HG02885 (cell line): Measurements from ENCODE around the gene SEMA4D.

Experiments used
- ATAC-seq: cut with Tn5 transposase; IDR thresholded peaks from one replicate; pipeline ENCODE4 v1.9.1; 2021; ENCODE audit warnings: mild to moderate bottlenecking; ENCODE audit not compliant: unreplicated experiment, poor library complexity

Gene SEMA4D

DNA sequence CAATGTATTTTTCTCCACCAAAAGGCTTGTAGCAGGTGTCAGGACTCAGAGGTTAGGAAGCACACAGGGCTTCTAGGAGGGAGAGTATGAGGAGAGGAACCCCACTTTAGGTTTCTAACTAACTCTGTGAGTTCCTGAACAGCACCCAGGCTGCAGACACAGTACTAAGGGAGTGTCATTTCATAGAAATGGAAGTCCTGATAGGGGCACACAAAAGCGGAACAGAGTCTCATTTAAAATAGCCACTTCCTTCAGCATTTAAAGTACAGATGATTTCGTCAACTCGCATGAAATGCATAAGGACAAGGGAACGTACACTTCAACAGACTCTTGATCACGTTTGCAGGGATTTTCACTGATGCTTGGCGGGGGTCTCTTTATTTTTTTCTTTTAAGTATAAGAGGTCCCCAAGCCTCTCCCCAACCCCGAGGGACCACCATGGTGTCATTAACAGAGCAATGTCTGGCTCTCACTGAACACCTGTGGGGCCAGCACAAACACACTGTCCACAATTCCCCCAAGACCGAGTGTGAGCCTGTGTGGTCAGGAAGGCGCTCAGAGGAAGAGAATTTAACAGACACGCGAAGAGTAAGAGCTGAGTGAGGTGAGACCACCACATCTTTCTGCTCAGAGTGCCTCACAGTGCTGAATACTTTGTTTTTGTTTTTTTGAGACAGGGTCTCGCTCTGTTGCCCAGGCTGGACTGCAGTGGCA lies 97.4 kb downstream of the SEMA4D start:
- peak; percentile 82 for ATAC-seq

DNA sequence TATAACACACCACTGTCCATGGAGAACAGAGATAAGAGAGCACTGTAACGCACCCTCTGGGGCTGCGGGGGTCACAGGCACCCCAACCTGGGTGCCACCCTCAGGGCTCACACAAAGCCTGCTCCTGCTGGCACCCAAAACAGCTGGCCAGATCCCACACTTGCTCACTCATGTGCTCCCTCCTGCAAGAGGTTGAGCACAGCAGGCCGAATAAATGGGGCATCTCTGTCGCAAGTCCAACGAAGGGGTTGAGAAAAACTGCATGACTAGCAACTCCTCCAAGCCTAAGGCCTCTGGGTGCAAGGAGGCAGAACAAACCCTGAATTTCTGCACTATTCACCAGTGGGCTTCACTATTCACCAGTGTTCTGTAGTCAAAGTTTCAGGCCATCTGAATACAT lies 99.3 kb downstream of the SEMA4D start:
- ATAC-seq = no peak

DNA sequence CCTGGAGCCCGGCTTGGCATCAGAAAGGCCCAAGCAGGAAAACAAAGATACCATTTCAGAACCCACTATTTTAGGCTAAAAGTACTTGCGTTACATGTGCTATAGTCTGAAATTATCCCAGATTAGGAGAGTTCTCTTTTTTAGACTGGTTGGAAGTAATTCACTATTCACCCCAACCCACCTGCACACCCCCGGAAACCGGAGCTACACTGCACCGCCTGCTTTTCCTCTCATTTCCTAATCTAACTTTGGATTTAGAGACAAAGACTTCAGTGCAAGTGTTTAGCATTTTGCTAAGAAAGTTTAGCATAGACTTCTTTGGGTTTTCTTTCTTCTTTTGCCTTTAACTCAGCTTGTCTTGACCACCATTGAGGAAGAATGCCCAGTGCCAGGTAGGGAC lies 100.4 kb downstream of the SEMA4D start:
- ATAC-seq = no peak

DNA sequence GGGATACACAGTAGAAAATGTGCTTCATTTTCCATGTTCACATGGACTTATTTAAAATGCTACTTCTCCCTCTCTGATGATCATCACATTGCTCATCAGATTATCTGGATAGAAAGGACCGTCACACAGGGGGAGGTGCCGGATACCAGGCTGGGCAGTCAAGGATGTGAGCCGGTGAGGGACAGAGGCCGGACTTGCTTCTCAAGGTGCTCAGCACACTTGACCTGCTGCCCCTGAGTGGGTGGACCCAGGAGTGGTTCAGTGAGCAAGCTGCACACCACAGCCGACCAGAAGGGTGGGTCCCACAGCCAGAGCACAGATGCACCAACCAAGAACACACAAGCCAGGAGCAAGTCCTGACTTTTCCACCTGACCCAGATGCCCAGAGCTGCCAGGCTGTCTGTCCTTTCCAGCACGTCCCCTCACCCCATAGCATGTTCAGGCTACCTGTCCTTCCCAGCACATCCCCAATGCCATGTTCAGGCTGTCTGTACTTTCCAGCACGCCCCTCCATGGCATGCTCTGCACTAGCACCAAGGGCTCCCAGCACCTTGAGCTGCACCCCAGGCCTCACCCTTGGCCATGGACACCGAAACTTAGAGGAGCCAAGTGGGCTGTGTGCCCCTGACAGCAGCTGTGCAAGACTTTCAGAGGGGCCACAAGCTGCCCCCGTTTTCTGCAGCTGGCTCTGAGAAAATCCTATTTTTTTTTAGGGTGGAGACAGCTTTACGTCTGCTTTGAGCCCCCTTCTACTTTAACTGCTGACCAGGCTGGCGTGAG lies 101.8 kb downstream of the SEMA4D start:
- ATAC-seq = no peak

DNA sequence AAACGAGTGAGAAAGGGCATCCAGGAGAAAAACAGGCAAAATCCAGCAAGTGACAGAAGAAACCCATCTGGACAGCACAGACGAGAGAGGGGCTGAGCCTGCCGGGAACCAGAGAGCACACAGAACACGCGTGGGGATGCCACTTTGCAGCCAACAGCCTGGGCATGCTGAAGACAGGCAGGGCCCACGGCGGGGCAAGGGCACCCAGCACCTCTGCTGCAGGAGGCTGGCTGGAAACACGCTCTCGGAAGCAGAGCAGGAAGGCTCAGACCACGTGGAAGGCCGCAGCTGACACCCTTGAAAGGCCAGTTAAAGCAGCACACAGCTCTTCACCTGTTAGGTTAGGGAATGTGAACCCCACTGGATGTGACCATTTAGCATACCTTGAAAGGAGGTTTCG lies 103.5 kb downstream of the SEMA4D start:
- ATAC-seq = no peak

DNA sequence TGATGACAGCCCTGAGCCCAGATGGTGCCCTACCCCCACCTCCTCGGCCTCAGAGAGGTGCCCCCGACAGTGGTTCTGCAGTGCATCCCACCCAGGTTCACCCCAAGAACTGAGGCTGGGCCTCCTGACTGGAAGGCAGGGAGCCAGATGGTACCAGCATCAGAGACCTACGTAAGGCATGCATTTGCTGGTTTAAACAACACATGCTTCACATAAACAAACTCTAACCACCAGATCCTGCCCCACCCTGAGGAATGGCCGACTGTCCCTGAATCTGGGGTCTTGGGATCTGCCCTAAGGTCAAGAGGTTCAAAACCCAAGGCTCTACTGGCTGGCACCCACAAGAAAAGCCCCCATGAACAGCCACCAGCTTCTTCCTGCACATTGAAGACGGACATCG lies 106.3 kb downstream of the SEMA4D start:
- ATAC-seq = no peak

DNA sequence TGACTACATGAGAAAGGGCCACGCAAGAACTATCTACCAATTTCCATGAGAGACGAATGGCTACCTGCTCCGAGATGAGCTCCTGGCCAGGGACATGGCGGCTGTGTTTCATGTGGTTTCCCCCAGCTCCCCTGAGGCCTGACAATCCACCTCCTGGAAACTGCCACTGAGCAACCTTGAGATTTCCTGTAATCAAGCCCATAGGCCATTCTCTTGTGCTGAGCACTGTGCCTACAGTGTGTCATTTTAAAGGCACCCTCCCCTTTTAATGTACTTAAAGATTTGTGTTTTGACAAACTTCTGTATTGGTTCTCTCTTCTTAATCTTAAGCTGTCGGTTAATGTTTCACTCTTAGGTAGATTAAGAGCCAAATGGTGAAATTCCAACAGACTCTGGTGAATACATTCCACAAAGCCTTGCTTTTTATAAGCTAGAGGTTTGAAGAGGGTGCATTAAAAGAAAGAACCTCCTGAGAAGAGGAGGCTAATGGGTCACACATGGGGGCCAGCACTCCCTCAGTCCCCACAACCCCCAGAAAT lies 107.3 kb downstream of the SEMA4D start:
- no peak for ATAC-seq

DNA sequence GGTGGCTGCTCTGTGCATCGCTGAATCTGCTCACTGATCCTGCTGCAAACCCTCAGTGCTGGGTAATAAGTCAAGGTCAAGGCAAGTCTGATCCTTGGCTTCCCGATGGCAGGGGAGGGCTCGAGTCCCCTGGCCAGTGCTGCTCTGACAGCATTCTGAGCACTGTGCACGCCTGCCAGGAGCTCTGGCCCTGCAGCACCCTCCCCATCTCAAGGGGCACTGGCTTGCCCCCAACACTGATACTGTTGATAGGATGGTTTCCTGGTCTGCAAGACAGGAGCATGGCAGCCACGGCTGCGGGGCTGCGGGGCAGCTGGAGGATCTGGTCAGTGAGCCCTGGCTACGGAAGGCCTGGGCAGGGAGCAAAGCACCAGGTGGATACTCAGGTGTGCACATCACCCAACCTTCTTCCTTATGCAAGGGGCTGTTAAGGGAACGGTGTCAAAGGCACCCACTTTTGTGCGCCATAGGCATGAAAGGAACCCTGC lies 107.8 kb downstream of the SEMA4D start:
- ATAC-seq = no peak

DNA sequence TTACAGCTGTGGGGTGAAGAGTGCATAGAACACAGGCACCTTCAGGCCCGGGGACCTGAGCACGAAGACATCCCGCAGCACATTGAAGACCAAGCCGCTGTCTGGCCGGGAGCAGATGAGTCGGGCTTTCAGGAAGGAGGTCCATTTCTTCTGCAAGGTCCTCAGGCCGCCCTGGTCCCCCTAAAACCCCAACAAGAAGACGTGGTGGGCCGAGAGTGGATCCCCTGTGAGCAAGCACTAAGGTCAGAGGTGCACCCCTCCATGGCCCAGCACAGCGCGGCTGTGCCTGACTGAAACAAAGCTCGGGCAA lies 109.1 kb downstream of the SEMA4D start:
- no peak for ATAC-seq

DNA sequence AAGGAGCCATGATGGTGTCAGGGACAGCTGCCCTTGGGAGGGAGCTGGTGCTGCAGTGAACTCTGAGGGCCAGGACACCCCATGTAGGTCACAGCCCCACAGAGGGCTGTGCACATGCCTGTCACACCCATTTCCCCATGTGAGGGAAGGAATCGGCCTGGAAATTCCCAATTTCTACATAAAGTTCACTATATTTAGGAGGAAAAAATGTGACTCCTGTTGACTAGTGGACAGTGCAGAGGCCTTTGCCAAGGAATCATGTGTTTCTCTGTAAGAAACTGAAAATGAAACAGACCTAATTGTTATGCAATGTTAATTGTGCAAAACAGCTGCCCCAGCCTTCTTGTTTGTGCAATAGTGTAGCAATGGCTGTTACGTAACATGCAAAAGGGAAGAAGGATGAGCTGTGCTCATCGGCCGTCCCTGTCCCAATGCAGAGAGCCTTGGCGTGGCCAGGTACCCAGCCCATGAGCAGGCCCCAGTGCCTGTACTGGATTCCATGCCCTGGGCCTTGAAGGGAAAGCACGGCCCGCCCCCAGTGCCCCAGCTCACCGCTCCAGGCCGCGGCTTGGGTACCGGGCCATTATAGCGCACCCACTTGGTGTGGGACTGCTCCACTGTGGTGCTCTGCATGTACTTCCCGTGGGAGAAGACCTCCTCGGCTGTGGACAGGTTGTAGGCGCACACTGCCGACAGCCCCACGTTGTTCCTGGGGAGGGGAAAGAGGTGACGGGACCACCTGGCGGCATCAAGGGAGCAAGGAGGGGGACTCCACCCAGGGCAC lies 109.6 kb downstream of the SEMA4D start:
- ATAC-seq = no peak

DNA sequence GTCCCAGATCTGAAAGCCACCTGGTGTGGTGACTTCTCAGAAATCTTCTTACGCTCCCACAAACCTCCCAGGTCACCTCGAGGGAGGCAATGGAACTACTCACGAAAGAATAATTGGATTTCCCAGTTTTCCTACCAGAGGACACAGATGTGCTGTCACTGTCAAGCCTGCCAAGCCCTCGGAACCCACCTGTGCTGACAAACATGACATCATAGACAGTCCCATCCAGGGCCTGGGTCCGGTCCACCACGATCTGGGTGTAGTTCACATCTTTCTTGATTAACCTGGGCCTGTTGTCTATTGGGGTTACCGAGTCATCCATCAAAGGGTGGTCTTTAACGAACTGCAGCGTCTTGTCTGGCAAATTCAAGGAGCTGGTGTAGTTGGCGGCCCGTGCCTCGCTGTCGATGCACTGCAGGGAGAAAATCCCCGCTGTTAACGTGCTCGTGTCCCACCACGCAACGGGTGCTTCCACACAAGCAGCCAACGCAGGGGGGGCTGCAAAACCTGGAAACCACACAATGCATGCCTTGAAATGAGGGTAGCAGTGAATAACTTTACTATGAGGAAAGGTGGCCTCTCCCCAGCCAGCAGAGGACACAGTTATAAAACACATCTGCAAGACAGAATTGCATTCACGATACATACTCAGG lies 110.6 kb downstream of the SEMA4D start:
- ATAC-seq = no peak

DNA sequence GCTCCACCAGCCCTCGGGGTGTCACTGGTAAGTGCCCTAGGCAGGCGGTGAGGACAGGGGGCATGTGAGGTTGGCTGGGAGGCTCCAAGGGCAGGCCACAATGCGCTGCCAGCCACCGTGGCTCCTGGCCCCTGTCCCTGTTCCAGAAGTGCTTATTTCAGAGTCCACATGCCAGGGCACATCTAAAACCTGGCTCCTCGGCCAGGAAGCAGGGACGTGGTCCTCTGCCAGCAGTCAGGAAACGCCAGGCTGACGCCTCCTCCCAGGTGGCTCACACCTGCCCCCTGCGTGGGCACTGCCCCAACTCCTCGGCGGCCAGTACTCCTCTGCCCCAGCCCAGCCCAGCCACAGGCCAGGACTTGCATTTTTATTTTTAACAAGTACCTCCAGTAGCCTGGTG lies 111.1 kb downstream of the SEMA4D start:
- no peak for ATAC-seq

DNA sequence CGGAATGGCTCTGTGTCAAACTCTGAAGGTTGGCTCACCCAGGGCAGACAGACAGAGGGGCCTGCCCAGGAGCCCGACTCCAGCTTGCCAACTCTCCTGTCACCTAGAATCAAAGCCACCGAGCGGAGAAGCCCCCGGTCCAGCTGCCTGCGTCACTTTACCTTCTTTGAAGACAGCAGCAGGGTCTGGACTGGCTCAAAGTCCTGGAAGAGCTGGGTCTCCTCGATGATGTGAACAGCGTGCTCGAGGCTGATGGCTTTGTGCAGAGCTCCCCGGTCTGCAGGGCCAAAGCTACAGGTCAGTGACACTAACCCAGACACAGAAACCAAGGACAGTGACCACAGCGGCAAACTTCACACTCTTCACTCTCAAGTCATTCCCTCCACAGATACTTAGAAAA lies 111.7 kb downstream of the SEMA4D start:
- no peak for ATAC-seq

DNA sequence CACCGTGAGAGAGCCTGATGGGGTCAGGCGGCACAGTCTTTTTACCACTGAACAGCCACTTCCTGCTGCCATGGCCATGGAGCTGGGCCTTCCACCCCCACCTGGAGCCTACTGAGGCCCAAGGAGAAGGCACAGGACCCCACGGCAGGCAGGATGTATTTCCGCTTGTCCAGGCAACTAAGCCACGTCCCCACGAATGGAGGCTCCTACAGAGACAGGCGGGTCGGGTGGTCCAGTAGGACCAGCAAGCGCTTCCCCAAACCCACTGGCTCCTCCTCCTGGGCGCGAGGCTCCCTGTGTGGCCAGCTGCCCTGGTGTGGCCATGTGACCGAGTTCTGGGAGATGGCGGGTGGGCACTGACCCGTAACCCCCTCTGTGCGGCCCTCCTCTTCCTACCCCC lies 113.1 kb downstream of the SEMA4D start:
- no peak for ATAC-seq

DNA sequence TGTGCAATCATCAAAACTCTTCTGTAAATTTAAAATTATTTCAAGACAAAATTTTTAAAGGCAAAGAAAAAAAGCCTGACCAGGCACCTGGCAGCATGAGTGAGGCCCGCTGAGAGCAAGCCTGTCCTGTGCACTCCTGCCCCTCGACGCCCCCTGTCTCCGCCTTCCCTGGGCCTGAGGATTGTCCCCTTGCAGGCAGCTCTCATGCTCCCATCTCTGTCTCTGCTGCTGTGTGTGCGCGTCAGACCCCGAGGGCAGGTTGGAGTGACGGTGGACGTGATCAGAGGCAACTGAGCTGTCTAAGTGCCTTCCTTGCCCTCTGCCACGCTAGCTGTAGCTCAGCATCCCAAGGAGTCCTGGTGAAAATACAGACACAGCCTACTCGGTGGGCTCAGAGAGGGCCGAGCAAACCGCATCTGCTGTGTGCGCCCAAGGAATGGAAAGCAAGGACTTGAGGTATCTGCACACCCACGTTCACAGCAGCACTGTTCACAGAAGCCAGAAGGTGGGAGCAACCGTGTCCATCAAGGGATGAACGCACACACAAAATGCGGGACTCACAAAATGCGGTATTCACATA lies 114.1 kb downstream of the SEMA4D start:
- ATAC-seq = no peak

DNA sequence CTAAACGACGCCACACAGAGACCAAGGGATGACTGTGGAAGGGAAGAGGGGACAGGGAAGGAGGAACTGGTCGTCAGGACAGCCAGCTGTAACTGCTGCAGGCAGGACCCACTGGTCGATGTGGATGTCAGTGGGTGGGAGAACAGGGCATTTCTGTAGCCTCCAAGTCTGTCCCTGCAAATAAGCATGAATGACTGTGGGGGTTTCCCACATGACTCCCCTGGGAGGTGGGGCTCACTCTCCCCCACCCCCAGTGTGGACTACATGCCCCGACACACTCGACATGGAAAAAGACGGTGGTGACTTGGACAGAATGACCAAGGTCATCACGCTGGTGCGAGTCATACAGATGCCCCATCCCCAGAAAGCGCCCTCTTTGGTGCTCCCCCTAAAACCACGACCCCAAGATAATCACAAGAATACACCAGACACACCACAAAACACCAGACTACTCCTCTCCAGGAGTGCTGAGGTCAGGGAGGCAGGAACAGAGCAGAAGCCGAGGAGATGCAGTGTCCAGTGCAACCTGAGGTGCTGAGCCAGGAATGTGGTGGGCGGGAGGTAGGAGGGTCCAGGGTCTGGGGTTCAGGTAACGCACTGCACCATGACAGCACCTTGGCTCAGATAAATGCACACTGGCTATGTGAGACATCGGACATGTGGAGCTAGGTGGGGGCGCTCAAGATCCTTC lies 114.7 kb downstream of the SEMA4D start:
- ATAC-seq = no peak

DNA sequence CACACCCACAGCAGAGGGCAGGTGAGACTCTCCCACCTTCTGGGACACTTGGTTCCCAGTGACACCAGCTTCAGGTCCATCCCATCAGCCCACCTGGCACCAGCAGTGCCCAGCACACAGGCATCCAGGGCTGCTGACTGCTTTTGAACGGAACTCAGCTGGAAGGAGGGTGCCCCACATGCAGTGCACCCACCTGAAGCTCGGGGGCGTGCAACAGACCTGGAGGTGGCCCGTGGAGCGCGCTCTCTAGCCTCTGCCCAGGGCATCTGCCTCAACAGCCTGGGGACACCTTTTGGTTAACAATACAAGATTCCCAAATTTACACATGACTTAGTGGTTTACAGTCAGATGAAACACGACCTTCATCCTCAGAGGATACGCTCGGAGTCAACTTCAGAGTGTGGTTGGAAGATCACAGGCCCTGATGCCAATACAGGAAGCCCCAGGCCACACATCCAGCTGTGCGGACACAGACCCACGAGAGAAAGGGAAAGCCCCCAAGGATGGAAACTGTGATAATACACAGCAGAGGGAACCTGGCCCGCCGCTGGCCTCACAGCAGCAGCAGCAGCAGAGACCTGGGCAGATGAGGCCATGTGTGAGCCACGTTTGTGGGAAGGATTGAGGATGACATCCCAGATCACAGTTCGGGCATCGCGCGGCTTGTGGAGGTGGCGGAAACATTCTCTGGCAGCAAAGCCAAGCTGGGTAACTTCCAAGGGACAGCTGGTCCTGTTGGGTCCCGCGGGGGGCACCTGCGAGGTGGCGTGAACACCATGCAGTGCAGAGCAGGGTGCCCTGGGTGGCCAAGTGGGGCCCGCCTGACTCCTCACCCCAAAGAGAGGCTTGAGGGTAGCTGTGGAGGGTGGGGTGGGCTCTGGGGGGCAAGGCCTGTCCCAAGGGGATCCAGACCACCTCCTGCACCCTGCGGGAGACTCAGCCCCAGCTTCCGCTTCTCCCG lies 115.6 kb downstream of the SEMA4D start:
- no peak for ATAC-seq

DNA sequence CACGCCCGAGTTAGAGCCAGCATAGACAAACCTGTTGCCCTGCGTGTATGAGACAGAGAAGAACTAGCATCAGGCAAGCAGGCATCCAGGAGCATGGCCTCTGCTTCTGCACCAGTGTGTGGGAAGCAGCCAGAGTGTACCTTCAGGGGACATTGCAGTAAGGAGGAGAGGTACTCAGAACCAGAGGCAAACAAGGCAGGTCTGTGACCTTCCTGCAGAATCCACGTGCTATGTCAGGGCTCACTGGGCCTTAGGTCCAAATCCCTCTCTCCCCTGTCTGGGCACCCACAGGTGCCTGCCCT lies 116.7 kb downstream of the SEMA4D start:
- ATAC-seq = no peak
